Embryonic facial prominence (tissue), 1 donor: ENCODE data around the gene B3GNT8.
"Not testable (repeated sequence)": the region's sequence is repeated elsewhere in the genome, so short reads cannot be mapped to it uniquely, and the experiment has no call there.

Experiments
- DNase-seq: peaks from one replicate; pipeline ENCODE4 v3.0.0-alpha.2; 2016; ENCODE audit errors: extremely low spot score

Gene B3GNT8

GRCh38 chr19:41426952-41427646 is at the start of gene B3GNT8:
TSS of gene B3GNT8 (minus strand) at chr19:41427374. CDS start at chr19:41426778, 596 bp downstream.
- DNase-seq = no peak

- no peak for DNase-seq
Observed at GRCh38 chr19:41476583-41476982, 49.4 kb upstream of the B3GNT8 start.

DNA sequence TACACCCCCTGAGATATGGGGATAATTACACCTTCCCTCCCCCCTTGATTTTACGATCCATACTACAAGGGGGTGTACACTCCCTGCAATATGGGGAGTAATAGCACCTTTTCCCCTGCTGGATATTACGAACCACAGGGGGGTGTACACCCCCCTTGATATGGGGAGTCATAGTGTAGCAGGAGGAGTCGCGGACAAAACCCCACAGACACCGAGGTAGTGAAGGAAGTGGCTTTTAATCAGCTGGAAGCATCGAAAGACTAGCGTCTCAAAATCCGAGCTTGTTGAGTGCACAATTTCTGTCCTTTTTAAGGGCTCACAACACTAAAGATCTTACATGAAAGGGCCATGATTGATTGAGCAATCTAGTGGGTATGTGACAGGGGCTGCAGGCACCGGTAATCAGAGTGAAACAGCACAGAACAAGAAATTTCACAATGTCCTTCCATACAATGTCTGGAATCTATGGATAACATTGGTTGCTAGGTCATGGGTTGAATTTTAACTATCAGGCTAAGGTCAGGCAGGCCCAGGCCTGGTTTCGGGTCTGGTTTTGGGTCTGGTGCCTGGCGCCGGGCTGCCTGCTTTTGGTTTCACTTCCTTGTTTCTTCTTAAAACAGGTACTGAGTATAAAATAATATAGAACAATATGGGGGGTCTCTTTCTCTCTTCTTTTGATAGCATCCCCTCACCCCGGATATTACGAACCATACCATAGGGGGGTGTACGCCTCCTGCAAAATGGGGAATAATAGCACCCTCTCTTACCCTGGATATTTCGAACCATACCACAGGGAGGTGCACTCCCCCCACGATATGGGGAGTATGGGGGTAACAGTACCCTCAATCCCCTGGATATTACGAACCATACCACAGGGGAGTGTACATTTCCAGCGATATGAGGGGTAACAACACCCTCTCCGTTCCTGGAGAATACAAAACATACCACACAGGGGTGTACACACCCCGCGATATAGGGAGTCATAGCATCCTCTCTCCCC is 36.4 kb upstream of the B3GNT8 start:
- DNase-seq = not testable (repeated sequence)

DNA sequence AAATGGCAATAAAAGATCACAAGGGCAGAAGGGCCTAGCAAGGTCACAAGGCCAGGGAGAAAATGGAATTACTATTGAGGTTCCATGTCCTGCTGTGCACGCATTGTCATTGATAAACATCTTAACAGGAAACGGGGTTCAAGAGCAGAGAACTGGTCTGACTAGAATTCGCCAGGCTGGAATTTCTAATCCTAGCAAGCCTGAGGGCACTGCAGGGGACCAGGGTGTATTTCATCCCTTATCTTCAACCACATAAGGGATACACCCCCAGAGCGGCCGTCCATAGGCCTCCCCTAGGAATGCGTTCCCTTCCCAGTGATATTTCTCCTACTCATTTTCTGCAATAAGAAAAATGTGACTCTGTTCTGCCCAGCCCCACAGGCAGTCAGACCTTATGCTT is 35.3 kb upstream of the B3GNT8 start:
- DNase-seq = no peak

DNA sequence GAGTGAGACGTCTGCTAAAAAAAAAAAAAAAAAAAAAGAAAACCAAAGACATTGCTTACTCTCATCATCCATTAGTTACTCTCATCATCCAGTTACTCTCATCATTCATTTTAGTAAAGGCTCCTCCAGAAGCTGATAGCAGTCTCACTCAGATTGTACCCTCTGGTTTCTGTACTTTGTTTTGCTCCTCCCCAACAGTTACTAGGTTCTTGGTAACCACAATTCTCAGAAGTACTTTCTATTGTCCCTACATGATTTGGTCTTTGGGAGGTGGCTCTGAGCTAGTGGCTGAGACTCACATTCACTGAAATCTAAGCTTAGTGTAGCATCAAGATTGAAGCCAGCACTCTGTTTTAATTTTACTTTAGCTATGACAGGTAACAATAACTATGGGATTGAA is 30.1 kb upstream of the B3GNT8 start:
- no peak for DNase-seq

GRCh38 chr19:41456342-41456918 is 29.3 kb upstream of the B3GNT8 start:
- DNase-seq = no peak

GRCh38 chr19:41455936-41456335 is 28.8 kb upstream of the B3GNT8 start:
- no peak for DNase-seq

DNA sequence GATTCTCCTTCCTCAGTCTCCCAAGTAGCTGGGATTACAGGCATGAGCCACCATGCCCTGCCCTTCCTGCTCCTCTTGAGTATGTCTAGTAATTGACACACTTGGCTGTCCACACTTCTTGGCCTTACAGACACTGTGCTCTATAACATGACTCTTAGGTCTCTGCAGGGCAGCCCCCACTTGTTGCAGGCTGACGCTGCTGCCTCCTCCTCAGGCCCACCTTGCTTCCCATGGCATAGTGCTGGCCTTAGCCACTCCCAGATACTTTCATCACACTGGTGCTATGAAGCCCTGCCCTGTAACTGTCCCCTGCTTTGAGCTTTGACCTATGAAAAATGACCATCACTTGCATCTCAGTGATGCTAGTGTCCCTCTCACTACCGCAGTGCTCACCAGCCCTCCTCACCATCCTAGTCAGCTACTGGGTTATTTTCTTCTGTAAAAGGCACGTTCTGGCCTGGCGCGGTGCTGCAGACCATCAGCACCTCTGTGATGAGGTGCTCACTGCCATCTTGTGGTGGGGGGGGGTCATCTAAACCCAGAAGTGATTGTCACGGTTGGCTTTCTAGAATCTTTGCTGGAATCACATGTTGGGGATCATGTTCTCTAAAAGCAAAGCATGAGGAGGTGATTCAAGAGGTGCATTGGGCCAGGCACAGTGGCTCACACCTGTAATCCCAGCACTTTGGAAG is 25.6 kb upstream of the B3GNT8 start:
- DNase-seq = no peak

GRCh38 chr19:41449865-41450178 is 22.6 kb upstream of the B3GNT8 start:
- no peak for DNase-seq

DNA sequence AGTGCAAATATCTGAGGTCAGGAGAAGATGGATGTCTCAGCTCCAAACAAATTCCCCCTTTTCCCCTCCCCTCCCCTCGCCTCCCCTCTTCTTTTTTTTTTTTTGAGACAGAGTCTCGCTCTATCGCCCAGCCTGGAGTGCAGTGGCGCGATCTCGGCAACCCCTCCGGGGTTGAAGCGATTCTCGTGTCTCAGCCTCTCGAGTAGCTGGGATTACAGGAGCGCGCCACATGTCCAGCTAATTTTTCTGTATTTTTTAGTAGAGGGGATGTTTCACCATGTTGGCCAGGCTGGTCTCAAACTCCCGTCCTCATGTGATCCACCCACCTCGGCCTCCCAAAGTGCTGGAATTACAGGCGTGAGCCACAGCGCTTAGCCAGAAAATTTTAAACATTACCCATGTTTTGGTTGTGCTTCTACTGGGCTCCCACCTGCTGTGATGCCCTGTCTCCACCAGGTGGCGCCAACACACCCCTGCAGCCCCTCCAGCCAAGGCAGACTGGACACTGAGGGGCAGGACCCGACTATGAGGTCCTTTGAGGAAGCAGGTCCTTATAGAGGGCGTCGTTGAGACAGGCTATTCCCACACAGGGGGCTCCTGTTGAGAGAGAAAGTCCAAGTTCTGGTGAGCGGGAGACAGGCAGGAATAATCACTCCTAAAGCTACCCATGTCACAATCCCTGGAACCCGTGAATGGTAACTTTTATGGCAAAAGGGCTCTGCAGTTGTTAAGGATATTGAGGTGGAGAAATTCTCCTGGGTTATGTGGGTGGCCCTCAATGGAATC is 22.1 kb upstream of the B3GNT8 start:
- DNase-seq = no peak

- no peak for DNase-seq
Observed at GRCh38 chr19:41447732-41448332, 20.7 kb upstream of the B3GNT8 start.

DNA sequence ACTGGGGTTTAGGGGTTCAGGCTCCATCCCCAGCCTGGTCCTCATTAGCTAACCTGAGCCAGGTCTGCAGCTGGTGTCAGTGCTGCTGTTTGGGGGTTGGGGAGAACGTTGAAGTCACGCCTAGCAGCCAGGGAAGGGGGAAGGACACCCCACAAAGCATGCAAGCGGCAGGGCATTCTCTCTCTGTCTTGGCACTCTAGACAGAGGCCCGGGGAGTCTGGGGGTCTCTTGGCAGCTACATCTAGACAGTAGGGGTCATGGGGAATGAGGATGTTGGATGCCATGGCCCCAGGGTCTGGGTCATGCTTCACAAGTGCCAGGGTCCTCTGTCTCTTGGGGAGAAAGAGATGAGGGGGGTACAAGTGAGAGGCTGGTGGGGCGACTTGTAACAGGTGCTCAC is 18.4 kb upstream of the B3GNT8 start:
- no peak for DNase-seq

- no peak for DNase-seq
Observed at GRCh38 chr19:41443813-41444455, 16.8 kb upstream of the B3GNT8 start.

DNA sequence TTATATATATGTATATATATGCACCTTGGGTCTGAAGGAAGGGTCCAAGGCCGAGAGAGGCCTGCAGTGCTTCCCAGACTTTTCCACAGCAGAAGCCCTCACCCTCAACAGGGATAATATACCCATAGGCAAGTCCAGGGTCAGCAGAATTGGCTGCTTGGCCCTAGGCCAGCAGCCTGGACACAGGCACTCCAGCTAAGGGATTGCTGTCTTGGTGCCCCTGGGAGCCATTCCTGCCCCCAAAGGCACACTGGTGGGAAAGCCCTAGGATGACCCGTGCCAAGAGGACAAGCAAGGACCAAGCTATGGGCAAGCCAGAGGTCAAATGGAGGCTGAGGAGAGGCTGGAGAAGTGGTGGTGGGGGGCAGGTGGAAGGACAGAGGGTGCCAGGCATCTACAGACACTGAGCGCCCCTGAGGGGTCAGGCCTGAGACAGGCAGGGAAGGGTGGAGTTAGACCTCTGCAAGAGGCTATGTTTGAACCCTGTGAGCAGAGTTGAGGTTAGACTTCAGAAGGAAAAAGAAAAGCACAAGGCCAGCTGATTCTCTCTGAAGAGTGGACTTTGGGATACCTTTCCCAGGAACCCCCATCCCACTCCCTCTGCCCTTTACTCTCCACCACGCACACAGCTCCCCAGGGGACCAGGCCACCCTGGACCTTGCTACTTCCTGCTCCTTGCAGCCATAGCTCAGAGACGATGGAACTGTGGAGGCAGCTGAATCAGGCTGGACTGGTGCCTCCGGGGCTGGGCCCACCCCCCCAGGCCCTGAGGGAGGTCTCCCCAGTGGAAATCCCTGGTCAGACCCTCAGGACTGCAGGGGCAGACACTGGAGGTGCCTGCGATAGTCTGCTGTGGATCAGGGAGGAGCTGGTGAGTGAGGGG is 15.5 kb upstream of the B3GNT8 start, which contains the start of gene ERICH4:
Gene ERICH4, plus strand, starts transcription at position 684 of the 883 bp plus-strand sequence. Its CDS starts 14 bp downstream, at position 698.
- DNase-seq = no peak

- no peak for DNase-seq
Observed at GRCh38 chr19:41441321-41441945, 14.3 kb upstream of the B3GNT8 start.

DNA sequence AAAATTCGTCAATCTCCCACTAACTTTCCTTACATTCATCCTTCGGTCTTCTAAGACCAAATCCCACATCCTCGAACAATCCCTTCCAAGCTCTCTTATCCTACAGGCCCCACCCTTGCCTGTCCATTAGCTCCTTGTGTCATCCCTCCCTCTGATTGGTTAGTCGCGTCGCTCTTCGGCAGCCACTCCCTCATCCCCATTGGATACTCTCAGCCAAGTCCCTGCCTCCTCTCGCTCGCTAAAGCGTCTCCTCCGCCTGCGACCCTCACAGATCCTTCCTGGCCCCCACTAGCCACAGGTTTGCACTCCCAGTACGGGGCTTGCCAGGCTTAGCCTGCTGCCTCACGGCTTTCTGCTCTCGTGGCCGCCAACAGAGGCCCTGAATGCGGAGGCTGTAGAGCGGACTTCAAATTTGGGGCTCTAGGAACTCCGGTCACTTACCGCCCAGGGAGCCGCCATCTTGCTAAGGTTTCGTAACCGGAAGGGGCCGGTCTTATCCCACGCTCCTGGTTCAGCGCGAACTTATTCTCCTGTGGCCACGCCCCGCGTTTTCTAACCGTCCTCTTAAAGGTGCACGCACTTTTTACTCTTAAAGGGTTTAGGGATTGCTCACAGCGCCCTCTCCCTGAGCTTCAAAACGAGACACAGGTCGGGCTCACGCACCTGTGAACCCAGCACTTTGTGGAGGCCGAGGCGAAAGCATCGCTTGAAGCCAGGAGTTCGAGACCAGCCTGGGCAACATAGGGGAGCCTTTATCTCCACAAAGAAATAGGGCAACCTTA is 12.5 kb upstream of the B3GNT8 start, which contains the start of gene DMAC2:
Gene DMAC2, minus strand, starts transcription at position 472 of the 782 bp plus-strand sequence. Its CDS starts 13 bp downstream, at position 459.
- peak; percentile 95 for DNase-seq

DNA sequence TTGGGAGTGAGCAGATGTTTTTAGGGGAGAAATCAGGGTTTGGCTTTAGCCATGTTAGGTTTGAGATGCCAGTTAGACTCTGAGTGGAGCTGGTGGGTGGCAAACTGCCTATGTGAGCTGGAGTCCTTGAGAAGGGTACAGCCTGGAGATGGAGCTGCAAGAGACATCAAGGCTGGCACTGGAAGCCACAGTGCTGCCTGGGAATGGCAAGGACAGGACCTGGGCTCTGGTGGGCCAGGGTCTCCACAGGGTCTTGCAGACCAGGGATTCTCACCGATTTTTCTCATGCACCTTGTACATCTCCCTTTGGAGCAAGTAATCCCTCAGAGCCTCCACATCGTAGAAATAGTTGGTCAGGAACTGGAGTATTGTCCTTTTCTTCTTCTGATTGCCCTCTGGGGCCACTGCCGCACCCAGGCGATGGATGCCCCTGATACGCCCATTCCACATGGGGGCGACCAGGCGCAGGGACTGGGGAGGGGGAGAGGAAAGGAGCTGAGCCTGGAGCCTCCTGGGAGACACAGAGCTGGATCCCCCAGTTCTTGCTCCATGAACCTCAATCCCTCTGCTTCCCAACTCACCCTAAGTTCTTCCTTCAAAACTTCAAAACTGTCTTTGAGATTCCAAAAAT is 10.9 kb upstream of the B3GNT8 start:
- DNase-seq = no peak
